ENCODE results near the gene RBM6.
A peak's percentile ranks its signal among the peaks of the same experiment; 100 is the strongest.

Gene RBM6

DNA sequence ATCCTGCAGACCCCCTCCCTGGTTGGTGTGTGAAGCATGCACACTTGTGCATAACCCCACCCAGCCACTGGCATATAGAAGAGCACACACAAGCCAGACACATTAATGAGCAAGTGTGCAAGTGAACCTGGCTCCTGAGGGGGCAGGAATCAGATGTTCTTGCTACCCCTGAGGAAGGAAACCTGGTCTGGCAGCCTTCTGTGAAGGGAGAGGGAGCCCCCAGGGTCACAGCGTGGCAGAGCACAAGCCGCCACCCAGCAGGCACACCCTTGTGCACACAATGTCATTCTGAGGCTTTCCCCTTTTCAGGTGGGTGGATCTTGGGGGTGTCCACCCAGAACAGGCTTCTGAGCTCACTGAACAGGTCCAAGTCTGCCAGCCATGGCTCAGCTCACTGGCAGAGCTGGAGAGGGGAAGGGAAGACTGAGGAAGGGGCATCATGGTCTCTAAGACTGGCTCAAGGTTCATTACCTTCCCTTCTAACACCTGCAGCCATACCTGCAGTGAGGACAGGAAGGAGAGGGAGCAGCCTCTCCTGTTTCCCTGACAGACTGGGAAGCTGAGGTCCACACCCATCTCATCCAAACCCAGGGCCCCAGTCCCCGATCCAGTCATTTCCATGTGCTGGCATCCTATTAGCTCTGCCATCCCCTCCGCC lies 183.6 kb downstream of the RBM6 start:
- Histone ChIP-seq H3K9me3 (ENCODE audit: control insufficient read depth, low read length) (no peaks in the 10 kb centered on the region), H3K4me1 (ENCODE audit: control insufficient read depth, insufficient read depth, low read length) (peaks cover 14% of the 10 kb centered on the region), H3K36me3 (ENCODE audit: control insufficient read depth, insufficient read depth, low read length, severe bottlenecking) (peaks cover 27% of the 10 kb centered on the region), H3K4me3 (ENCODE audit: low read length) (no peak overlapping the region), H3K27me3 (replicated peaks; ENCODE audit: control insufficient read depth, insufficient read depth, low read length) (peaks cover 7% of the 10 kb centered on the region), H3K9ac (ENCODE audit: low read length) (no peak overlapping the region)
- DNase-seq (ENCODE audit: low read depth) = no peak

DNA sequence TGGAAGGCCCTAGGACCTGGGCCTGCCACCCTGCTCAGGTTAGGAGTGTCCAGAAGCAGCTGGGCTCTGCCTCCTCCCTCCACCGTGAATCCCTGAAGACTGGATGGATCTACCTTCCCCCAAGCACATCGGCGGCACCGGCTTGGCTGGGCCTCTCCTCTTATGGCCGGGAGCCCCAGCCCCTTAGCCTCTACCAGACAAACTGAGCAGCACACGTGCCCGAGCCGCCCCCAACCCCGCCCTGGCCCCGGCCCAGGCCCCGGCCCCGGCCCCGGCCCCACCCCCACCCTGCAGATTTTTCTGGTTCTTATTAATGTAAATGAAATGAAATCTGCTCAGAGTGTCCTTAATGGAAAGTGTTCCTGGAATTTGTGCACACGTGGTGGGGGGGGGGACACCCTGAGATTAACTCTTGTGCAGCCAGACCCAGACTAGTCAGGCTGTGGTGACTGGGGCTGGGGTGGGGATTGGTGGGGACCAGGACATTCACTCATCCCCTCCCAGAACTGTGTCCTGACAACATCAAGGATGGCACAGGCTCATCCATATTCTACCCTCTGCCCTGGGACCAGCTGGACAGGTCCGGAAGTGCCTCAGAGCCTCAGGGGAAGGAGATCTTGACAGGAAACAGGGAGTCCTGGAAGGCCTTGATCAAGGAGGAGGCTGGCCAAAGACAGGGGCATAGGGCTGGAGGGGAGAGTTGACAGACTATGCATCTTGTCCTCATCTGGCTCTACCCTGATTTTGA lies 184.3 kb downstream of the RBM6 start:
- no peaks in the 10 kb centered on the region for H3K9me3 ChIP-seq (ENCODE audit: control insufficient read depth, low read length)
- peaks cover 14% of the 10 kb centered on the region for H3K4me1 ChIP-seq (ENCODE audit: control insufficient read depth, insufficient read depth, low read length)
- peaks cover 7% of the 10 kb centered on the region for H3K27me3 ChIP-seq (replicated peaks; ENCODE audit: control insufficient read depth, insufficient read depth, low read length)
- DNase-seq (ENCODE audit: low read depth) = peak; percentile 27
- no peak overlapping the region for H3K9ac ChIP-seq (ENCODE audit: low read length)
- H3K4me3 ChIP-seq (ENCODE audit: low read length) = no peak overlapping the region
- H3K36me3 ChIP-seq (ENCODE audit: control insufficient read depth, insufficient read depth, low read length, severe bottlenecking) = peaks cover 20% of the 10 kb centered on the region

DNA sequence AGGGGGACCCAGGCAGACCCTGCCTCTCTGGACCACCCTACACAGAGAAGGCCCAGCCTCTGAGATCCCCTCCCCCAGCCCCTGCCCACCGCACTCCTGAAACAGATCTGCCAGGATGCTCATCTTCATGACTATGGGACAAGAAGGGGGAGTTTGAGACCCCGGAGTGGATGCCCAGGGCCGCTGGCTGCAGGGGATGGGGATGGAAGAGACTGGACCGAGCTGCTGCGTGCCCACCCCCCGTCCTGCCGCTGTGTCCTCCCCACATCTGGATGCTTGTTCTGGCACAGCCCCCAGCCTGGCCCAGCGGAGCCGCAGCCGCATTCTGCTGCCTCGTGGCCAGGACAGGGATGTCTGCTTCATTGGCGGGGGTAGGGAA lies 184.8 kb downstream of the RBM6 start:
- no peak for DNase-seq (ENCODE audit: low read depth)
- Histone ChIP-seq H3K4me3 (ENCODE audit: low read length) (no peak overlapping the region), H3K9me3 (ENCODE audit: control insufficient read depth, low read length) (no peaks in the 10 kb centered on the region), H3K36me3 (ENCODE audit: control insufficient read depth, insufficient read depth, low read length, severe bottlenecking) (peaks cover 14% of the 10 kb centered on the region), H3K27me3 (replicated peaks; ENCODE audit: control insufficient read depth, insufficient read depth, low read length) (peaks cover 7% of the 10 kb centered on the region), H3K9ac (ENCODE audit: low read length) (no peak overlapping the region), H3K4me1 (ENCODE audit: control insufficient read depth, insufficient read depth, low read length) (peaks cover 14% of the 10 kb centered on the region)

DNA sequence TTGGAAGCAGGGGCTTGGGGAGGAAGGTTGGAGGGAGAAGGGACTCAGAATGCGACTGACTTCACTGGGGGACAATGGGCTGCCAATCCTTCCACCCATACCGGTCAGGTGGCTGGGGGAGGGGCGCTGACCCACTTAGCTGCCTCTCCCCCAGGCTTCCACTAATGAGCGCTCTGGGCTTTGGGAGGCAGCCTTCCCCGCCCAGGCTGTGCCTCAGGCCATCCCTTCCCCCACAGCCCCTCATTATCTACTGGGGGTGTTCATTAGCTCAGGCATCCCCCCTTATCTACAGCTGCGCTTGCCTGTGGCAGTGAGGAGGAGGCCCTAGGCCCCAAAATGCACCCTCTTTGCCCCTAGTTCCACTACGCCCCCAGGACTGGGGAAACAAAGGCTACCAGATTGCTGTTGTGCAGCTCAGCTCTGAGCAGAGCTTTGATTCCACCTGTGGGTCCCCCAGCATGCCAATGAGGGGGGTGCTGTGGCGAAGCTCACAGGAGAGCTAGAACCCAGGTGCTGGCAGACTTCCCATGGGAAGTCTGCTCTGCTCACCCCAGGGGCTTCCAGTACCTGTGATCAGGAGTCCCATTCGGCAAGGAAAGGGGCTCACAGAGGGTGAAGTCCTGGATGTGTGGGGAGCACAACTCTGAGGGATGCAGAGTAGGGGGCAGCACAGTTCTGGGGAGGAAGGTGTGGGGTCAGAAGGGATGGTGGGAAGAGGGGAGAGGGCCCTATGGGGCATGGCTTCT lies 185.8 kb downstream of the RBM6 start:
- H3K9me3 ChIP-seq (ENCODE audit: control insufficient read depth, low read length) = no peaks in the 10 kb centered on the region
- no peak overlapping the region for H3K9ac ChIP-seq (ENCODE audit: low read length)
- H3K36me3 ChIP-seq (ENCODE audit: control insufficient read depth, insufficient read depth, low read length, severe bottlenecking) = peaks cover 5% of the 10 kb centered on the region
- no peak for DNase-seq (ENCODE audit: low read depth)
- no peak overlapping the region for H3K4me3 ChIP-seq (ENCODE audit: low read length)
- peaks cover 14% of the 10 kb centered on the region for H3K4me1 ChIP-seq (ENCODE audit: control insufficient read depth, insufficient read depth, low read length)
- H3K27me3 ChIP-seq (replicated peaks; ENCODE audit: control insufficient read depth, insufficient read depth, low read length) = peaks cover 14% of the 10 kb centered on the region

DNA sequence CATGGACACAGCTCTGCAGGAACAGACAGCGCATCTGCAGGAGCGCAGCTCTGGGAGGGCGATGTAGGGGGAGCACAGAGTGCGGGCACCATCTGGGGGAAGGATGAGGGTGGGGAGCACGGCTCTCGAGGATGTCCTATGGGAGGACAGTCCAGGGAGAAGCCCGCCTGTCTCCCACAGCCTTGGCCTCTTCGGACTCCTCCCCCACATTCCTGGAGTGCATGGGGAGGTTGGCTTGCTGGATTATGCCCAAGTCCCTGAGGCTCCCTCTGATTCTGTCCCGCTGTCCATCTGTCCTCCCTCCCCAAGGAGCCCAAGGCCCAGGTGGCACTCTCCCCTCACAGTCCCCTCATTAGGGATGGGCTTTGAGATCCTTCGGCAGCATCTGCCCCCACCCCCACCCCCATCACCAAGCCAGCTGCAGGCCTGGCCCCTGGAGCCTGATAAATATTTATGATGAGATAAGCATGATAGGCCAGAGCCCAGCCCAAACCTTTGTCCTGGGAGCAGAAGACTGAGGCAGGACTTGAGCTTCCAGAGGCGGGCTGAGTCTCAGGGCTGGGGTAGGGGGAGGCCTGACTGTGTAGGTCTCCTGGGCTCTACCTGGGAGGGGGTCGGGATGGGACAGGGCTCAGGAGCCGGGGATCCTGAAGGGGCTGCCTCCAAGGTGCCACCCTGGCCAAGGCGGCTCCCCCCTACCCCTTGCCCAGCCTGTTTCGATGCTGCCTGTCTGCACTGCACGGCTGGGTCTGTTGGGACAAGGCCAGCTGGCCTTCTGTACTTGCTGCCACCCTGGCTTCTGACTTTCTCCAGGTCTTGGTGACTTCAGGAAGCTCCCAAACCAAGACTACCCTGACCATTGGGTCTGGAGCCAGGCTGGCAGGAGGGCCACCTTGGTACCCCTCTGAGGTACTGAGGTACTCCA lies 186.6 kb downstream of the RBM6 start:
- Histone ChIP-seq H3K27me3 (replicated peaks; ENCODE audit: control insufficient read depth, insufficient read depth, low read length) (peaks cover 21% of the 10 kb centered on the region), H3K9me3 (ENCODE audit: control insufficient read depth, low read length) (no peaks in the 10 kb centered on the region), H3K36me3 (ENCODE audit: control insufficient read depth, insufficient read depth, low read length, severe bottlenecking) (no peaks in the 10 kb centered on the region), H3K4me1 (ENCODE audit: control insufficient read depth, insufficient read depth, low read length) (peaks cover 14% of the 10 kb centered on the region), H3K4me3 (ENCODE audit: low read length) (no peak overlapping the region), H3K9ac (ENCODE audit: low read length) (no peak overlapping the region)
- DNase-seq (ENCODE audit: low read depth) = peak; percentile 78
